ENCODE data around the gene CIAO3.

CIAO3 gene

GRCh38 chr16:741986-742629 is 1.3 kb upstream of the CIAO3 start:
- no peak for TF ChIP-seq POLR2A (IDR thresholded peaks at IDR 0.05; ENCODE audit: low read length)
- no peak for TF ChIP-seq GATA1 (IDR thresholded peaks at IDR 0.05; ENCODE audit: low read depth, low read length)

GRCh38 chr16:740459-740763 is 386 bp downstream of the CIAO3 start:
- TF ChIP-seq GATA1 (IDR thresholded peaks at IDR 0.05; ENCODE audit: low read depth, low read length) (no peak), POLR2A (IDR thresholded peaks at IDR 0.05; ENCODE audit: low read length) (no peak)
- peak in 1 of 2 experiments; percentile 57 for DNase-seq

More at GRCh38 chr16:741986-742629, 1.3 kb upstream of the CIAO3 start:
- no peak for DNase-seq

- TF ChIP-seq GATA1 (IDR thresholded peaks at IDR 0.05; ENCODE audit: low read depth, low read length) (no peak), POLR2A (IDR thresholded peaks at IDR 0.05; ENCODE audit: low read length) (no peak)
- no peak for DNase-seq
These were observed 988 bp downstream of the CIAO3 start for GRCh38 chr16:739560-740458.

GRCh38 chr16:736936-737481 is 3.8 kb downstream of the CIAO3 start:
- TF ChIP-seq GATA1 (IDR thresholded peaks at IDR 0.05; ENCODE audit: low read depth, low read length) (no peak), POLR2A (IDR thresholded peaks at IDR 0.05; ENCODE audit: low read length) (no peak)
- no peak for DNase-seq

- DNase-seq, result no peak
- TF ChIP-seq GATA1 (IDR thresholded peaks at IDR 0.05; ENCODE audit: low read depth, low read length) (no peak), POLR2A (IDR thresholded peaks at IDR 0.05; ENCODE audit: low read length) (no peak)
These were observed 4.8 kb downstream of the CIAO3 start for GRCh38 chr16:735982-736453.

GRCh38 chr16:734981-735881 is 5.6 kb downstream of the CIAO3 start:
- DNase-seq, result no peak
- TF ChIP-seq POLR2A (IDR thresholded peaks at IDR 0.05; ENCODE audit: low read length), result no peak
- TF ChIP-seq GATA1 (IDR thresholded peaks at IDR 0.05; ENCODE audit: low read depth, low read length), result no peak

GRCh38 chr16:734208-734980 is 6.4 kb downstream of the CIAO3 start:
- DNase-seq, result no peak
- no peak for TF ChIP-seq POLR2A (IDR thresholded peaks at IDR 0.05; ENCODE audit: low read length)
- no peak for TF ChIP-seq GATA1 (IDR thresholded peaks at IDR 0.05; ENCODE audit: low read depth, low read length)

- no peak for DNase-seq
- no peak for TF ChIP-seq GATA1 (IDR thresholded peaks at IDR 0.05; ENCODE audit: low read depth, low read length)
- no peak for TF ChIP-seq POLR2A (IDR thresholded peaks at IDR 0.05; ENCODE audit: low read length)
These were observed 7.2 kb downstream of the CIAO3 start for GRCh38 chr16:733382-734207.

- no peak for DNase-seq
- TF ChIP-seq GATA1 (IDR thresholded peaks at IDR 0.05; ENCODE audit: low read depth, low read length), result no peak
- no peak for TF ChIP-seq POLR2A (IDR thresholded peaks at IDR 0.05; ENCODE audit: low read length)
These were observed 7.9 kb downstream of the CIAO3 start for GRCh38 chr16:732936-733335.

- TF ChIP-seq POLR2A (IDR thresholded peaks at IDR 0.05; ENCODE audit: low read length) (no peak), GATA1 (IDR thresholded peaks at IDR 0.05; ENCODE audit: low read depth, low read length) (no peak)
- DNase-seq, result no peak
These were observed 8.5 kb downstream of the CIAO3 start for GRCh38 chr16:732332-732731.

- DNase-seq, result no peak
- TF ChIP-seq GATA1 (IDR thresholded peaks at IDR 0.05; ENCODE audit: low read depth, low read length), result no peak
- no peak for TF ChIP-seq POLR2A (IDR thresholded peaks at IDR 0.05; ENCODE audit: low read length)
These were observed 9.9 kb downstream of the CIAO3 start for GRCh38 chr16:730666-731509.
